Tibial artery (tissue), 4 donors: ENCODE data around the gene PRRG4.

Experiments
- DNase-seq, 2 donors: peaks; one replicate each; pipeline ENCODE4 v3.0.0-alpha.2; 2019
- H3K27ac ChIP-seq, 2 donors: fragments of 200-600 bp; sonication (generic) in 1 of 2; 1 replicate in 1 of 2; 2 replicates in 1 of 2; pipeline ENCODE4 v1.5.1; 2018 to 2019; ENCODE audit warnings: mild to moderate bottlenecking in 1 of 2
- H3K27me3 ChIP-seq, 2 donors: fragments of 200-600 bp; sonication (generic) in 1 of 2; one replicate each; pipeline versions ENCODE4 v1.5.1 to v1.6.0; 2016 to 2019
- H3K36me3 ChIP-seq, 3 donors: fragments of 200-600 bp; sonication (generic) in 2 of 3; one replicate each; pipeline ENCODE4 v1.5.1; 2016 to 2019; ENCODE audit warnings: mild to moderate bottlenecking in 2 of 3
- H3K4me1 ChIP-seq, 4 donors: fragments of 200-600 bp; sonication (generic) in 2 of 4; 1 replicate in 3 of 4; 2 replicates in 1 of 4; pipeline ENCODE4 v1.5.1; 2016 to 2019
- H3K4me3 ChIP-seq, 2 donors: fragments of 200-600 bp; sonication (generic) in 1 of 2; 1 replicate in 1 of 2; 2 replicates in 1 of 2; pipeline ENCODE4 v1.5.1; 2018 to 2019; ENCODE audit warnings: mild to moderate bottlenecking in 2 of 2
- H3K9me3 ChIP-seq, 3 donors: fragments of 200-600 bp; sonication (generic) in 1 of 3; one replicate each; pipeline ENCODE4 v1.5.1; 2016 to 2019
- intact Hi-C: fragments of 100-400 bp; cut with DNase I; formaldehyde crosslinking; loops from one replicate; pipeline ENCODE4 v1.15.0; 2023; ENCODE audit warnings: low total_unique reads
- TF ChIP-seq, protein P1 (sequence below), 2 experiments: fragments of 200-600 bp in 1 of 2; fragments of 450-650 bp in 1 of 2; IDR thresholded peaks; one replicate each; pipeline ENCODE4 v1.5.1; 2017 to 2019; ENCODE audit warnings: antibody characterized with exemption in 2 of 2, mild to moderate bottlenecking in 1 of 2, moderate library complexity in 1 of 2

Gene PRRG4

DNA sequence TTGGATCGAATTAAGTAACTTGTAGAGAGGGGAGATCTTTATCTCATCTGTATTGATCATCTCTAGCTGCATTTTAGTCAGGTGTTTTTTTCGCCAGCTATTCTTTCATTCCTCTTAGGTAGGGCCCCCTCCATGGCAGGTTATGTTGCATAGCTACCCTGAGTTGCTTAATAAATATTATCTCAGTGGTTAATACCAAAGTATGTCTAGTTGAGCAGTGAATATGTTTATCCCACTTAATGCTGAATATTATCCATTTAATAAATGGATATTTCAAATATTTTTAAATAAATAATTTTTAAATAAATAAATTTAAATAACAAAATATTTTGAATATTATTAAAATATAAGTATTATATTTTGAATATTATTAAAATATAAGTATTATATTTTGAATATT is 9.6 kb downstream of the PRRG4 start:
- TF ChIP-seq, protein P1, sequence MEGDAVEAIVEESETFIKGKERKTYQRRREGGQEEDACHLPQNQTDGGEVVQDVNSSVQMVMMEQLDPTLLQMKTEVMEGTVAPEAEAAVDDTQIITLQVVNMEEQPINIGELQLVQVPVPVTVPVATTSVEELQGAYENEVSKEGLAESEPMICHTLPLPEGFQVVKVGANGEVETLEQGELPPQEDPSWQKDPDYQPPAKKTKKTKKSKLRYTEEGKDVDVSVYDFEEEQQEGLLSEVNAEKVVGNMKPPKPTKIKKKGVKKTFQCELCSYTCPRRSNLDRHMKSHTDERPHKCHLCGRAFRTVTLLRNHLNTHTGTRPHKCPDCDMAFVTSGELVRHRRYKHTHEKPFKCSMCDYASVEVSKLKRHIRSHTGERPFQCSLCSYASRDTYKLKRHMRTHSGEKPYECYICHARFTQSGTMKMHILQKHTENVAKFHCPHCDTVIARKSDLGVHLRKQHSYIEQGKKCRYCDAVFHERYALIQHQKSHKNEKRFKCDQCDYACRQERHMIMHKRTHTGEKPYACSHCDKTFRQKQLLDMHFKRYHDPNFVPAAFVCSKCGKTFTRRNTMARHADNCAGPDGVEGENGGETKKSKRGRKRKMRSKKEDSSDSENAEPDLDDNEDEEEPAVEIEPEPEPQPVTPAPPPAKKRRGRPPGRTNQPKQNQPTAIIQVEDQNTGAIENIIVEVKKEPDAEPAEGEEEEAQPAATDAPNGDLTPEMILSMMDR (IDR thresholded peaks at IDR 0.05): no peak
- no peaks in the 10 kb centered on the region for H3K9me3 ChIP-seq
- no peak for DNase-seq
- H3K36me3 ChIP-seq: no peaks in the 10 kb centered on the region
- no peak overlapping the region for H3K27ac ChIP-seq
- intact Hi-C loops: no loop called here
- no peak overlapping the region for H3K4me3 ChIP-seq
- H3K4me1 ChIP-seq: no peaks in the 10 kb centered on the region
- H3K27me3 ChIP-seq: no peaks in the 10 kb centered on the region

DNA sequence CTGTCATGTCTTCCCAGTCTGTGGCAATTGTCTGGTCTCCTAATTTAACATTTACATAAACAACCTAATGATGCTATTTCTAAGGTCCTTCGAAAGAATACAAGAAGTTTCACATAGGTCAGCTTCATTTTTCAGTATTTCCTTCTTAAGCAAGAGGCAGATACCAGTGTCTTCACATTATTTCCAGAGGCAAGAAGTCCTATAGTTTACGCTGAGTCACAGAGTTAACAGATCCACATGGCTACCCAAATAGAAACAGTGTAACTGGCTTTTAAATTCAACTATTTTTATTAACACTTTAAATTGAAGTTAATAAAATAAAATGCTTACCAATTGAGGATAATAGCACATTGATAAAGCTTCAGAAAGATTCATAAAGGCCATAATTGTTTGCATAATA is 10.9 kb downstream of the PRRG4 start:
- no peak overlapping the region for H3K4me3 ChIP-seq
- H3K9me3 ChIP-seq: no peaks in the 10 kb centered on the region
- no peaks in the 10 kb centered on the region for H3K36me3 ChIP-seq
- no peaks in the 10 kb centered on the region for H3K4me1 ChIP-seq
- no peak for DNase-seq
- H3K27ac ChIP-seq: no peak overlapping the region
- H3K27me3 ChIP-seq: no peaks in the 10 kb centered on the region
- intact Hi-C loops: no loop called here
- TF ChIP-seq, protein P1 (IDR thresholded peaks at IDR 0.05): no peak

DNA sequence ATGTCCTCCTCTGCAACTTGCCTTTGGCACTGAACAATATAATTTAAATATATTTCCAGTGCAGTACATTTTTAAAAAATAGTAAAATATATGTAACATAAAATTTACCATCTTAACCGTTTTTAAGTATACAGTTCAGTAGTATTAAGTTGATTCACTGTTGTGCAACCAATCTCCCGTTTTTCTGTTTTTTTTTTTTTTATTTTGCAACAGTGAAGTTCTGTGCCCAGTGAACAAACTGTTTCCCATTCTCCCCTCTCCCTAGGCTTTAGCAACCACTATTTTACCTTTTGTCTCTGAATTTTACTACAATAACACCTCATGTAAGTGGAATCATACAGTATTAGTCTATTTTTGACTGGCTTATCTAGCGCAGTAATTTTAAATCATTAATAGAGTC is 13.8 kb downstream of the PRRG4 start:
- H3K36me3 ChIP-seq: no peaks in the 10 kb centered on the region
- no peak for DNase-seq
- intact Hi-C loops: no loop called here
- H3K4me1 ChIP-seq: no peaks in the 10 kb centered on the region
- no peak overlapping the region for H3K4me3 ChIP-seq
- H3K9me3 ChIP-seq: no peaks in the 10 kb centered on the region
- H3K27me3 ChIP-seq: no peaks in the 10 kb centered on the region
- TF ChIP-seq, protein P1 (IDR thresholded peaks at IDR 0.05): no peak
- no peak overlapping the region for H3K27ac ChIP-seq

DNA sequence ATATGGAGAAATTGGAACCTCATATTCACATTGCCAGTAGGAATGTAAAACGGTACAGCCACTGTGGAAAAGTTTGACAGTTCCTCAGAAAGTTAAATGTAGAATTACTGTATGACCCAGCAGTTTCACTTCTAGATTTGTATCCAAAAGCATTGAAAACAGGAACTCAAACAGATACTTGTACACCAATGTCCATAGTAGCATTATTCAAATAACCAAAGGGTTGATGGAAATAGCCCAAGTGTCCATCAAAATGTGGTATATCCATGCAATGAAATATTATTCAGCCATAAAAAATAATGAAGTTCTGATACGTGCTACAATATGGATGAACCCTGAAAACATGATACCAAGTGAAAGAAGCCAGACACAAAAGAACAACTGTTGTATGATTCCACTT is 17.8 kb downstream of the PRRG4 start:
- H3K27ac ChIP-seq: no peak overlapping the region
- H3K36me3 ChIP-seq: no peaks in the 10 kb centered on the region
- H3K4me3 ChIP-seq: no peak overlapping the region
- TF ChIP-seq, protein P1 (IDR thresholded peaks at IDR 0.05): no peak
- intact Hi-C loops: no loop called here
- no peaks in the 10 kb centered on the region for H3K4me1 ChIP-seq
- DNase-seq: no peak
- H3K9me3 ChIP-seq: no peaks in the 10 kb centered on the region
- H3K27me3 ChIP-seq: no peaks in the 10 kb centered on the region

DNA sequence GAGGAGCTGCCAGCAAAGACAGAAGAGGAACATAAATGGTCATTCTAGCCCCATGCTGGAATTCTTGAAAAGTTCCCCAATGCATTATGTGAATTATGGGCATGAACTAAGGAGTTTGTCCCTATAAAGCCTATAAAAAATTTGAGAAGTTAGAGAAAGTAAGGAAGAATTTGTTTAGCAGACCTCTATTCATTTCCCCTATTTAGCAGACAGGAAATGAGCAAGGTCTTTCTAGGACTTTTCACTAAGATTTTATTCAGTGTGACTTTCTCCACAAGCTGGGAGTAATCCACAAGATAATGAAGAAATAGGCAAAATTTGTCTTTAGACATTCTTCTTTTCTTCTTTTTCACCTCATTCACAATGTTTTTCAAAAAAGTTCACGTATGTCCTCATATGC is 20.0 kb downstream of the PRRG4 start:
- Histone ChIP-seq H3K9me3 (no peaks in the 10 kb centered on the region), H3K4me1 (no peaks in the 10 kb centered on the region), H3K4me3 (no peak overlapping the region), H3K27me3 (no peaks in the 10 kb centered on the region), H3K36me3 (no peaks in the 10 kb centered on the region), H3K27ac (no peak overlapping the region)
- TF ChIP-seq, protein P1 (IDR thresholded peaks at IDR 0.05): no peak
- DNase-seq: no peak
- intact Hi-C loops: no loop called here

DNA sequence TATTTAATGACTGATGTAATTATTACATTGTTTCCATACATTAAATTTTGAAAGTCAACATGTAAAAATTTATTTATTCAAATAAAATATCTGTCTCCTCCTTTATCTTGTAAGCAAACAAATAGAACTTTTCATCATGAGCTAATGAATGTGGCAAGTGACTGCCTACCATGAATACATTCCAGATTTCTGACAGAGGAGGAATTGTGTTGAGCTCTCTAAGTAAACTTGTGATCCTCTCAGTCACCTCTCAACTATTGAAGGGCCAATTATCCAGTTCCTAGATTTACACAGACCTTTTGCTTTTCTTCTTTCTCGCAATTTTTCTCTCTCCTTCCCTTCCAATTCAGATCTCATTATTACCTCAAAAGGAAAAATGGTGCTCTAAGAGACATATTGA is 21.5 kb downstream of the PRRG4 start:
- Histone ChIP-seq H3K27me3 (no peaks in the 10 kb centered on the region), H3K9me3 (no peaks in the 10 kb centered on the region), H3K4me1 (no peaks in the 10 kb centered on the region), H3K27ac (no peak overlapping the region), H3K36me3 (no peaks in the 10 kb centered on the region), H3K4me3 (no peak overlapping the region)
- DNase-seq: no peak
- intact Hi-C loops: no loop called here
- TF ChIP-seq, protein P1 (IDR thresholded peaks at IDR 0.05): no peak
